Activated naive CD4-positive, alpha-beta T cell treated with anti-CD3 and anti-CD28 coated beads, Interleukin-2, amount 50 U/mL, for 16 hours (primary cell): ENCODE results near the gene SPON2.

Source experiments
- DNase-seq: peaks from one replicate; pipeline ENCODE4 v3.0.0-alpha.2; 2020

The SPON2 gene

DNA sequence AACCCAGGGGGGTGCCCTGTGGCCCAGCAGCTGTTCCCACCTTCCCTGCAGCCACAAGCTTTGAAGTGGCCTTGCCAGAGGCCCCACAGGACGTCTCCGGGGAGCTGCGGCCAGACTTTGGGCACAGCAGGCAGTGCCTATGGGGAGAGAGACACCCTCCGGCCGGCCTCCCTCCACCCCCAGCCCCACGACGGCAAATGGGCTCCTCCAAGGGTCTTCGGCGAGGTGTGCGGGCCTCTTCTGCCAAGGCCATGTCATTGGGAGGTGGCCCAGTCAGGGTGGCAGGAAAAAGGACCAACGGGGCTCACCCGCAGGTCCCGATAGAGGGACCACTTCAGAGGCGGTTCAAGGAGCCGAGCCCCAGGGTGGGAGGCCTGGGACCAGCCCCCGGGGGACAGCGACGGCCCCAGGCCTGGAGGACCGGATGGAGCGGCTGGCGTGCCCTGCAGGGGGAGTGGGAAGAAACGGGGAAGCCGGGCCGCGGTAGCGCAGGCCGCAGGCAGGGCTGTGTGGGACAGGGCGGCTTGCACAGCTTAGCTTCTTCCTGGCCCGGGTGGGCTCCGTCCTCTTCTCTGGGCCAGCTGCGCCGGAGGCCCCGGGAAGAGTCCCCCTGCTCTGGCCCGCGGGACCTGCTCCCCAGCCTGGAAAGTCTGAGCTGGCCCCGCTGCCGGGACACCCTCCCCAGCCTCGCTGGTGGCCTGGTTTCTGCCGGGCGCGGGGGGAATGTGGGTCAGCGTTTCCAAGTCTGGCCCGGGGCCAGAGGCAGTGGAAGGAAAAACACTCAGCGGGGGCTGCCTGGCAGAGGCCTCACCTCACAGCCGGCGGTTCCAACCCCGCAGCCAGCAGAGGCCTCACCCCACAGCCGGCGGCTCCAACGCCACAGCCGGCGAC, 21.9 kb upstream of the SPON2 start:
- DNase-seq, result peak; percentile 7

DNA sequence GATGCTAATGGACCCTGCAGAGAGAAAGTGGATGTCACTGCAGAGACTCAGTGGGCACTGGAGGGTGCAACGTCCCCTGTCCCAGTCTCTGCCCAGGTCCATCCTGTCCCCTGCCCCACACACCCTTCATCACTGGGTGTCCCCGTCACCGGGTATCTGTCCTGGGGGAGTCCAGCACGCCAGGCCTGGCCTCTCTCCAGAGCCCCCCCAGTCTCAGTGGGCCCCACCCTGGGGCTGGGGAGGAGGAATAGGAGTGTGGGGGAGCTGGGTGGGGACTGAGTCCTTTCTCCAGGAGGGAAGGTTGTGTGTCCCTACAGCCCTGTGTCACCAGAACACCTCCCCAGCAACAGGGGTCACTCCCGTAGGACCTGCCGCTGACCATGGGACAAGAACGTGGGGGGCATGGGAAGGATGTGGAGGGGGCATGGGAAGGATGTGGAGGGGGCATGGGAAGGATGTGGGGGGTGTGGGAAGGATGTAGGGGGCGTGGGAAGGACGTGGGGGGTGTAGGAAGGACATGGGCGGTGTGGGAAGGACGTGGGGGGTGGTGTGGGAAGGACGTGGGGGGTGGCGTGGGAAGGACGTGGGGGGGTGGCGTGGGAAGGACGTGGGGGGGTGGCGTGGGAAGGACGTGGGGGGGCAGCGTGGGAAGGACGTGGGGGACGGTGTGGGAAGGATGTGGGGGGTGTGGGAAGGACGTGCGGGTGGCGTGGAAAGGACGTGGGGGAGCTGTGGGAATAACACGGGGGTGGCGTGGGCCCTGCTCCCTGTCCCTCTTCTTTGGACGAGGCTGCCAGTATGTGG, 21.0 kb upstream of the SPON2 start:
- no peak for DNase-seq

DNA sequence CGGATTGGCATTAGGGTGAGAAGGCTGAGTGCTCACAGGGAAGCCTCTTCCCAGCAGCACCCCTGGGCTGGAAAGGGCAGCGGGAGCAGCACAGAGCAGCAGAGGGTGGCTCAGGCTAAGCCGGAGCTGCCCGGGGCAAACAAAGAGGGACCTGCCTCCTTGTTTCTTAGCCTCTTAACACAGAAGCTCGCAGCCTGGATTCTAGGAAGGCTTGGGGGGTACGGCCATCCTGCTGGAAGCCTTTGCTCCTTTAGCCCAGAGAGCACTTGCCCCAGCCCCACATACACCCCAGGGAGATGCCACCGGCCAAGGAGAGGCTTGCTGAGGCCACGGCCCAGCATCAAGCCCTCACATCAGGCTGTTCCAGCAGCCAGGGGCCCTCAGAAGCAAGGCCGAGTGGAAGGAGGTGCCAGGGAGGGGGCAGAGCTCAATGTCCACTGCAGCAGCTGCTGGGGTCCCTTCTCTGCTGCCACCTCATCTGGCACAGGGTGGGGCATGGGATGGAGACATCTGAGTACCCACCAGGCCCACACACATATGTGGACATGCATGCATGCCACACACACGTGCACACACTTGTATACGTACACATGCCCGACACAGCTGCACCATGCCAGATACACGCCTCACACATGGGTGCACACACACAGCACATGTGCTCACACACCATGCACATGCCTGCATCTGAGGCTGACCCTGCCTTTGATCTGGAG, 20.3 kb upstream of the SPON2 start:
- no peak for DNase-seq

DNA sequence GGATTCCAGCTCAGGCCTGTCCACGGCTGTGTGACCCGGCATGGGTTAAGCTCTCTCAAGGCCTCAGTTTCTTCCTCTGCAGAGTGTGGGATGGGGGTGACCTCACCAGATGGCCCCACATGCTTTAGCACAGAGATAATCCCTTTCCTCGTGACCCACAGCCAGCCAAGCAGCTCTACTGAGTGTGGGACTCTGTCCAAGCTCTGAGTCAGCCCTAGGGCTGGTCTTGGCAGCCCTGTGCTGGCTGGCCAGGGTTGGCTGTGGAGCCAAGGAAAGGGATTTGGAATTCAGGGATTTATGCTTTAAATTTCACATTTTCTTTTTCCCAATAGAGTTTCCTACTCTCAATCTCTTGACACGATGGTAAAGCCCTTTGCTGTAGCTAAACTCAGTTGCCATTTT, 19.7 kb upstream of the SPON2 start:
- no peak for DNase-seq

DNA sequence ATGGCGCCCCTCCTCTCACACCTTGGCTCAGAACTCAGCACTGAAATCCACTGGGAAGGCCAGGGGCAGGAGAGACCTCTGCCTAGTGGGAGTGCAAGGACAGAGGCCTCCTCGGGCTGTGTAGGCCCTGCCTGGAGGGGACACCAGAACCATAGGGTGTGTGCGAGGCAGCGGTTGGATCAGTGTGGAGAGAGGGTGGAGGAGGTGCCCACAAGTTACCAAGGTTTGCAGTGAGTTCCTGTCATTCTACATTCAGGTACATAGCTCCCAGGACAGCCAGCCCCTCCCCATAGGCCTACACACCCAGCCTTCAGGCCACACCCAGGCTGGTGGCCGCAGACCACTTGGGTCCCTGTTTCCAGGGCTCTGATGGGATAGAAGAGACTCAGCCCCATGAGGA, 19.2 kb upstream of the SPON2 start:
- DNase-seq, result peak; percentile 7

DNA sequence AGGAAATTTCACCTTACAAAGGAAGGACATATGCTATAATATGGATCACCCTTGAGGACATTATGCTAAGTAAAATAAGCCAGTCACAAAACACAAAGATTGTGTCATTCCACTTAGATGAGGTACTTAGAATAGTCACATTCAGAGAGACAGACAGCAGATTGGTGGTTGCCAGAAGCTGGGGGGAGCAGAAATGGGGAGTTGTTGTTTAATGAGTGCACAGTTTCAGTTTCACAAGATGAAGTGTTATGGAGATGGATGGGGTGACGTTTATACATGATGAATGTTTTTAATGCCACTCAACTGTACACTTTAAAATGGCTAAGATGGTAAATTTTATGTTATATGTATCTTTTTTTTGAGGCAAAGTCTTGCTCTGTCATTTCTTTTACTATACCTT, 14.8 kb upstream of the SPON2 start:
- peak; percentile 45 for DNase-seq

DNA sequence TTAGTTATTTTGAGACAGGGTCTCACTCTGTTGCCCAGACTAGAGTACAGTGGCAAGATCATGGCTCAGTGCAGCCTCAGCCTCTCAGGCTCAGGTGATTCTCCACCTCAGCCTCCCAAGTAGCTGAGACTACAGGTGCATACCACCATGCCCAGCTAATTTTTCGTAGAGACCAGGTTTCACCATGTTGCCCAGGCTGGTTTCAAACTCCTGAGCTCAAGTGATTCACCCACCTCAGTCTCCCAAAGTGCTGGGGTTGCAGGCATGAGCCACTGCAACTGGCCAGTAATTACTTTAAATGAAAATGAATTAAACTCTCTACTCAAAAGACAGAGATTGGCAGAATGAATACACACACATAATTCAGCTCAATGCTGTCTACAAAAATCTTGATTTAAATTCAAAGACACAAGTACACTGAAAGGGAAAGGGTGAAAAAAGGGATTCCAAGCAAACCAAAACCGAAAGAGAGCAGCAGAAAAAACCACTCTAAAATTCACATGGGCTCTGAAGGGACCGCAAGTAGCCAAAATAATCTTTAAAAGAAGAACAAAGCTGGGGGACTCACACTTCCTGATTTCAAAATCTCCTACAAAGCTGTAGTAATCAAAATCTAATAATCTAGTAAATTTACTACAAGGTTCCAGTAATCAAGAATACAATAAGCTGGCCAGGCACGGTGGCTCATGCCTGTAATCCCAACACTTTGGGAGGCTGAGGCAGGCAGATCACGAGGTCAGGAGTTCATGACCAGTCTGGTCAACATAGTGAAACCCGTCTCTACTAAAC, 11.8 kb upstream of the SPON2 start:
- DNase-seq, result no peak

DNA sequence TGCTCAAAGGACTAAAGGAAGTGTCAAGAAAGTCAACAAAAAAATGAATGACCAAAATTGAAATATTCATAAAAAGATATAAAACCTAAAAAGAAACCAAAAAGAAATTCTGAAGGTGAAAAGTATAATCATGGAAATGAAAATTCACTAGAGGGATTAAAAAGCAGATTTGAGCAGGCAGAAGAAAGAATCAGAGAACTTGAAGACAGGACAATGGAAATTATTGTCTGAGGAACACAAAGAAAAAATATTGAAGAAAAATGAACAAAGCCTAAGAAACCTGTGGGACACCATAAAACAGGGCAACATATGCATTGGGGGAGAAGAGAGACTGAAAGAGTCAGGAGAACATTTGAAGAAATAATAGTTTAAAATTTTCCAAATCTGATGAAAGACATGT, 9.9 kb upstream of the SPON2 start:
- DNase-seq, result no peak

DNA sequence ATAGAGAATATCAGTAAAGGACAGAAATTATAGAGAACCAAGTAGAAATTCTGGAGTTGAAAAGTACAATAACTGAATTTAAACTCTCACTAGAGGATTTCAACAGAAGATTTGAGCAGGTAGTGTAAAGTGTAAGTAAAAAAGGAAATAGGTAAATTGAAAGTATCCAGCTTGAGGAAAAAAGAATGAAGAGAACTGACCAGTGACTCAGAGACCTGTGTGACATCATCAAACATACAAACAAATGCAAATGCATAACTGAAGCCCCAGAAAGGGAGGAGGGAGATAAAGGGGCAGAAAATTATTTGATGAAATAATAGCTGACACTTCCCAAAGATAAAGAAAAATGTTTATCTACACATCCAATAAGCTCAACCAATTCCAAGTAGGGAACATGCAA, 8.3 kb upstream of the SPON2 start:
- no peak for DNase-seq

DNA sequence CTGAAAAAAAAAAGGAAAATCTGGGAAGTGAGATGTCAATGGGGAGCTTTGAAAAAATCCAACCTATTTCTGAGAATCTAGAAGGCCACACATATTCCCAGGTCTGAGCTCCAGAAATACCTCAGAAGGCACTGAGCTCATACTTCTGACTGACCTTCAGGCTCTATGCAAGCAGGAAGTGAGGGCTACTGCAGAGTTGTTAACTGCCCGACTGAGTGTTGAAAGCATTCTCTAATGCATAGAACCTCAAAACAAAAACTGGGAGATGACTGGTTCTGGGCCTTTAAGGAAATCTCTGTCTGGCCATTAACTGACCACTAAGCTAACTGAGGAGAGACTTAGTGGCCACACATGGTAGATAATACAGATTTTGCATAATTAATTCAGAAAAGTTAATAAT, 7.6 kb upstream of the SPON2 start:
- DNase-seq, result no peak

DNA sequence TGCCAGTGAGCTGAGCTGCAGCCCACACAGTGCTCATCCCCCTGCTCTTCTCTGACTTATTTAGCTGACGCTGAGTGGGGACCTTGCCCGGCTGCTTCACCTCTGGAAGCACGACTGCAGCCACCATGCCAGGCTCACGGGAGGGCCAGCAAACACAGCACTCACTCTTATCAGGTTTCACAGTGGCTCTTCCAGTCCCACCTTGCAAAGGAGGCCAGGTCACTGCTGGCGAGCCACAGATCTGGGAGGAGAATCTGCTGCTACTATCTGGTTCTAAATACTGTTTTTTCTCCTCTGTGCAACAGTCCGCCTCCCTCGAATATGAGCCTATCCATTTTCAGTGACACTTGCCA, 6.7 kb upstream of the SPON2 start:
- DNase-seq, result no peak

DNA sequence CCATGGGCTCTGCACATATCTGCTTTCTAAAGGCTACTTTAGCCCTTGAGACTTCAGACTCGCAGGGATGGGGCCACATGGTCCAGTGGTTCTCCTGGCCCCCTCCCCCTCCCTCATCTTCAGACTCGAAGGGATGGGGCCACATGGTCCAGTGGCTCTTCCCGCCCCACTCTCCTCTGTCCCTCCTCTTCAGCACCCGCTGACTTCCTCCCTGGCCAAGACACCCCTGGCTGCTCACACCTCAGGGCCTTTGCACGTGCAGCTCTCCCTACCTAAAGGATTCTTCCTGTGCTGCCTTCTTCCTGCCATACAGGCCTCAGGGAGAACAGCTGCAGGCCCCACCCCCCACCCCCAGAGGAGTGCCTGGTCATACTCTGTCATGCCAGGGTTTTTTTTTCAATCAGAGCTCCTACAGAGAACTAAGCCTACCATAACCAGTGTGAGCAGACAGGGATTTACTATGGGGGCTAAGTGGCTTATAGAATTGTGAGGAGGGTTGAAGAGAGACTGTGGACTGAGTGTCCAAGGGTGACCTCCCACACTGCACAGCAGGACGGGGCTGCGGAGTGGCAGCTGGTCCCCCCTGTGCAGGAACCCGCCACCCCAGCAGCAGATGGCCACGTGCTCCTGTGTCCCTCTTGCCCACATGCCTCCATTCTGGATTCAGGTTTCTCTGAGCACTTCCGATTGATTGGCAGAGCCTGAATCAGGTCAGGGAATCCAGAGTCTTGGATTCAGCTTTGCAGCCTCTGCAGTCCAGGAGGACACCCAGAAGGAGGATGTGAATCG, 6.1 kb upstream of the SPON2 start:
- no peak for DNase-seq

DNA sequence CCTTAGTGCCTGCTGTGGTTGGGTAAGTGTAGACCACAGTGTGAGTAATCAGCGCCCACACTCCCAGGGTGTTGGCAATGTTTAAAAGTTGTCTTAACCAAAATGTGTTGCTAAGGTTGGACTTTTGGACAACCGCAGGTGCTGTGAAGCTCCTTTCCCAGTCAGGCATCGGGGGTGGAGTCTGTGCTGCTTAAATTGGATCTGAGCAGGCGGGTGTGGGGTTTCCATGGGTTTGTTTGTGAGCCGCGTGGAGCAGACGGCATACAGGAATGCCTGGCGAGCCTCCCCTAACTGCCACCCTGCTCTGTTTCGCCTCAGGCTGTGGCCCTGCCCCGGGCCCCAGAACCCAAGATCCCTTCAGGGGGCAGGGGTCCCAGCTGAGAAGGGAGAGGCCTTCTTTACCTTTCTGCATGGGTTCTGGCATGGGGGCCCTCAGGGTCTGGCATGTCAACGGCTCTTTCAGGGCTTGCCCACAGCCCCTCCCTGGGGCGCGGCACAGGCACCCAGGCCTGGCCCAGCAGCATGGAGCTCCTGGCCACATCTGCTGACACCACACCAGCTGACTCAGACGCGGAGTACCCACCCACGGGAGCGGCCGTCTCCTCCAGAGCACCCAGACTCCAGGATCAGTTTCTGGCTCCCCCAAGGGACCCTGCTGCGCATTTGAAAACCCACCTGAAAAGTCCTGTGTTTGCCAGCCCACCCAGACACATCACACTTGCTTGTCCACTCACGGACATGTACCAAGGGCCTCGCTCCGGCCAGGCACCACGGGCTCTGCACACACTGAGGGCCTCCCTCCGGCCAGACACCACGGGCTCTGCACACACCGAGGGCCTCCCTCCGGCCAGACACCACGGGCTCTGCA, 5.1 kb upstream of the SPON2 start:
- no peak for DNase-seq

DNA sequence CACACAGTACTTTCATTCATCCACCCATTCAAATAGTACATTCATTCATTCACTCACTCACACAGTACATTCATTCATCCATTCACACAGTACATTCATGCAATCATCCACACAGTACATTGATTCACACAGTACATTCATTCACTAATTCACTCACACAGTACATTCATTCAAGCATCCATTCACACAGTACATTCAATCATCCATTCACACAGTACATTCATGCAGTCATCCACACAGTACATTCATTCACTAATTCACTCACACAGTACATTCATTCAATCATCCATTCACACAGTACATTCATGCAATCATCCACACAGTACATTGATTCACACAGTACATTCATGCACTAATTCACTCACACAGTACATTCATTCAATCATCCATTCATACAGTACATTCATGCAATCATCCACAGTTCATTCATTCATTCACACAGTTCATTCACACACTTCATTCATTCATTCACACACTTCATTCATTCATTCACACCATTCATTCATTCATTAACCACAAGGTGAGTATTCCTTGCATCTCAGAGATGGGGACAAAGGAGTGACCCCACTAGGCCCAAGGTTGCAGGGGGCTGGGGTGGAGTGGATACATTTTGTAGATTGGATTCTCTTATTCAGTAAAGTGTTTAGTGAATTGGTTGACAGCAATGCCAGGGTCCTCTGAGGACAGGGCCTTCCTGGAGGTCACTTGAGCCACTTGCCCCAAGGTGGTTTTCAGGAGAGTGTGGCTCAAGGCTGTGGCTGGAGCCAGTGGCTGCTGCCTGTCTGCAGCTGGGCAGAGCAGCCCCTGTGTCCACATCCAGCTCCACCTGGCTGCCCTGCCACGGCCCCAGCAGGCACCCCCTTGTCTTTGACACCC, 4.3 kb upstream of the SPON2 start:
- DNase-seq, result no peak

DNA sequence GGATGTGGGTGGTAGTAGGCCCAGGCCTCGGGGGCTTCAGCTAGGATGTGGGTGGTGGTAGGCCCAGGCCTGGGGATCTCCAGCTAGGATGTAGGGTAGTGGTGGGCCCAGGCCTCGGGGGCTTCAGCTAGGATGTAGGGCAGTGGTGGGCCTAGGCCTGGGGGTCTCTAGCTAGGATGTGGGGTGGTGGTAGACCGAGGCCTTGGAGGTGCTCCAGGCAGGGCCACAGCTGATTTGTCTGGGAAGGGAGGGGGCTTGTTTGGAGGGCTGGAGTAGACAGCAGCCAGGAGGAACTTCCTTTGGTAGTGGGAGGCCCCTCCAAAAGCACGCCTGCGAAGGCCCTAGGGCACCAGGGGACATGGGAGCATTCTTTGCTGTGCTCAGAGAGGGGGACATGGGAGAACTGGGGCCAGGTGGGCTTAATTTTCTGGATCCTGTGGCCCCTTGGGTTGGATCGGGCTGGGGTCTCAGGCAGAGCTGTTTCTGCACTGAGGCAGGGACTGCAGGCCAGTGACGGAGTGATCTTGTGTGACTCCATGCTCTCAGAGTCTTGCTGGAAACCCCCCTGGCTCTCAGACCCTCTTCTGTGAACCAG, 3.3 kb upstream of the SPON2 start:
- no peak for DNase-seq

DNA sequence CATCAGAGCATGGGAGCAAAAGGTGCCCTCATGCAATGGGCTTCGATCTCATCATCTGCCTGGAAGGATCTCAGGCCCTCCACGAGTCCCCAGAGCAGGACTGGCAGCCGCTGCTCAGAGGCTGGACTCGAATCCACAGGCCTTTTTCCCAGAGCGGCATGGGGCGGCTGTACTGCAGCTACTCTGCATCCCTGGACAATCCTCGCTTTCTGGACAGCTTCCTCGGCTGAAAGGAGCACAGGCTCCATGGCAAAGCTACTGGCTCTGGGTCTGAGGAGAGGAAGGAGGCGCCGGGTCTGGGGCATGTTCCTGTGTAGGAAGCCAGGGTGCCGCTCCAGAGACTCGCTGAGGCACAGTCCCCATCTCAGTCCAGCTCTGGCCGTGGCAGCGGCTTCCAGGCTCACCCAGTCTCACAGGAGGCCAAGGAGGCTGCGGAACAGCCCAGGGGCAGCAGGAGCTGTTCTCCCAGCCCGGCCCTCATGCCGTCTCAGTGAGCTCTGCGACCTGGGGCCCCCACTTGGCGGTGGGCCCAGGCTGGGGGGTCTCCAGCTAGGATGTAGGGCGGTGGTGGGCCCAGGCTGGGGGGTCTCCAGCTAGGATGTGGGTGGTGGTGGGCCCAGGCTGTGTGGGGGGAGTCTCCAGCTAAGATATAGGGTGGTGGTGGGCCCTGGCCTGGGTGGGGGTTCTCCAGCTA, 2.7 kb upstream of the SPON2 start:
- DNase-seq, result no peak

DNA sequence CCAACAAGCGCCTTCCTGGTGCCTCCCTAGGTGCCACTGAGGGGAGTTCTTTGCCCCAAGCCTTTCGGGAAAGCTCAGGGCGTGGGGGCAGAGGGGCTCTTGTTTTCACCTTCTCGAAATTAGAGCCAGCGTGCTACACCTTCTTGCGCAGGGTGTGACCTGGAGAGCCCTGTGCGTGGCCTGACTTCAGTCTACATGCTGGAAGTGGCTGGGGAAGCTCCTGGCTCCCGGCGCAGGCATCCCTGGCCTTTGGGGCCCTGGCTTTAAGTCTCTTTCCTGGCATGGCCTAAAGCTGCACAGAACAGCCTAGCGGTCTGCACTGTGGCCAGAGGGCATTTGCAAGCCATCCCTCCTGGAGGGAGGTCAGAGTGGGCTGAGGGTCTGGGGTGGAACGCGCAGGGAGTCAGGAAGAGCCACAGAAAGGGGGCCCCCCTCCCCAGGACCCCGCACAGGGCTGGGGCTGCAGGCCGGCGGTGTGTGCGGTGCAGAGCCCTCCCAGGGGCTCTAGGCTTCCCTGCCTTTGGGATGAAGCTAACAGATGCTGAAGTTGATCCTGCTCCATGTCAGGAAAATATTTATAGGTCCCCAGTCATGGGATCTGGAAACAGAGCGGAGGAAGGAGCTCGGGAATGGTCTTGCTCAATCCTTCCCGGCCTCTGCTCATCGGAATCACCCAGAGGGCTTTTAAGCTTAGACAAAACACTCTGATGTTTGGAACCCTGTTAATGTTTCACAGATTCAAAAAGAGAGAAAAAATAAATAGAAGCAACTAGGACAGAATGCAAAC, 781 bp upstream of the SPON2 start:
- no peak for DNase-seq
